HEK293 (cell line): ENCODE data around the gene DIO3.

Source experiments
- ATF2 ChIP-seq: fragments of 450-650 bp; formaldehyde crosslinking; IDR thresholded peaks from 2 replicates; pipeline ENCODE4 v1.5.1; 2016; ENCODE audit warnings: missing biosample characterization, missing genetic modification characterization, low read depth
- CTCF ChIP-seq: fragments of 450-650 bp; formaldehyde crosslinking; IDR thresholded peaks from 2 replicates; pipeline ENCODE4 v1.5.1; 2016; ENCODE audit warnings: missing biosample characterization, missing genetic modification characterization
- PBX3 ChIP-seq: sonication (generic); formaldehyde crosslinking; IDR thresholded peaks from 2 replicates; pipeline ENCODE4 v1.8.1; 2022; ENCODE audit warnings: mild to moderate bottlenecking, moderate library complexity, missing genetic modification reagents
- SP2 ChIP-seq: fragments of 450-650 bp; formaldehyde crosslinking; IDR thresholded peaks from 2 replicates; pipeline ENCODE4 v1.5.1; 2016; ENCODE audit warnings: missing biosample characterization, missing genetic modification characterization
- ZBTB21 ChIP-seq: fragments of 450-650 bp; formaldehyde crosslinking; IDR thresholded peaks from 2 replicates; pipeline ENCODE4 v1.5.1; 2017; ENCODE audit warnings: missing biosample characterization, missing genetic modification characterization
- ZNF146 ChIP-seq: fragments of 450-650 bp; formaldehyde crosslinking; IDR thresholded peaks from 2 replicates; pipeline ENCODE4 v1.5.1; 2016; ENCODE audit warnings: missing biosample characterization, missing genetic modification characterization
- ZNF580 ChIP-seq: fragments of 450-650 bp; formaldehyde crosslinking; IDR thresholded peaks from 2 replicates; pipeline ENCODE4 v1.5.1; 2016; ENCODE audit warnings: missing biosample characterization, missing genetic modification characterization
- ZNF639 ChIP-seq: fragments of 450-650 bp; formaldehyde crosslinking; IDR thresholded peaks from 2 replicates; pipeline ENCODE4 v1.5.1; 2016; ENCODE audit warnings: missing biosample characterization, missing genetic modification characterization

GRCh38 chr14:101585211-101585610 is 23.9 kb downstream of the DIO3 start:
- TF ChIP-seq CTCF (no peak), ZNF639 (tag by site-specific recombination) (no peak), PBX3 (no peak), ZNF580 (tag by site-specific recombination) (no peak), ATF2 (no peak), SP2 (tag by site-specific recombination) (no peak), ZNF146 (tag by site-specific recombination) (no peak), ZBTB21 (tag by site-specific recombination) (no peak)
